ENCODE data around the gene FAM83G.
"Not testable (repeated sequence)": the region's sequence is repeated elsewhere in the genome, so short reads cannot be mapped to it uniquely, and the experiment has no call there.

DNA sequence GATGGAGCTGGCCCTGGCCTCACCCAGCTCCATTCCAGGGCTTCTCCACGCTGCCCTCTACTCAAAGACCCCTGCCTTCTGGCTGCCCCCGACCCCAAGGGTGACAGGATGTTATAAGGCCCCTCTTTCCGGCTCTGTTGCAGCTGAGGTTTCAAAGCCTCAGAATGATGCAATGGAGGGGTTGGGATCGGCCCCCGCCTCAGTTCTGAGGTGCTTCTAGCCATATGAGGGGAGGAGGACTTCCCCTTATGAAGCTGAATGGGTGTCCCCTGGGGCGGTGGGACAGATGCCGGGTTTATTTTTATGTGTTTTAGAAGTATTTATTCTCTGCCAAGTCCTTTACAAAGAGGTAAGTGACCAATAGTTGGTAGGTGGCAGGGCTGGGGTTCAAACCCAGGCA is 44.3 kb upstream of the FAM83G start:
- not testable (repeated sequence) for TF ChIP-seq POLR2A, CTCF (IDR thresholded peaks at IDR 0.05)
